ENCODE data around the gene HDDC2. TPM values are rescaled to one million over a fixed set of nuclear protein-coding genes. Genes with fewer than 3 reads are reported as not detected.

HDDC2 gene
- total and polyA plus RNA-seq, 12 donors, result 94.2 to 166 (median 125) TPM

- WGBS, 4 donors, result 87 to 97% (median 96%) methylated on average over 5 to 7 of the region's 7 CpGs
- H3K4me3 ChIP-seq, result no peak overlapping the region
- TF ChIP-seq POLR2A (IDR thresholded peaks at IDR 0.05) (no peak), CTCF (IDR thresholded peaks at IDR 0.05) (no peak)
- intact Hi-C loops (cut with DNase I), result no loop called here
- H3K27ac ChIP-seq, result no peak overlapping the region
- H3K36me3 ChIP-seq (replicated peaks in 1 of 2), result peaks cover 0 to 9% of the 10 kb centered on the region in 2 donors
- no peak for DNase-seq
- peaks cover 0 to 6% of the 10 kb centered on the region in 2 donors for H3K4me1 ChIP-seq (replicated peaks in 1 of 2)
- H3K27me3 ChIP-seq, result no peaks in the 10 kb centered on the region
- no peaks in the 10 kb centered on the region for H3K9me3 ChIP-seq (replicated peaks in 1 of 3)
Observed at GRCh38 chr6:125279961-125280360, 21.8 kb downstream of the HDDC2 start.

GRCh38 chr6:125277838-125278237 lies 23.9 kb downstream of the HDDC2 start:
- no peak for DNase-seq
- WGBS, 4 donors, result 71 to 78% (median 76%) methylated on average over 1 of the region's 1 CpG
- TF ChIP-seq POLR2A (IDR thresholded peaks at IDR 0.05) (no peak), CTCF (IDR thresholded peaks at IDR 0.05) (no peak)
- H3K4me1 ChIP-seq (replicated peaks in 1 of 2), result peaks cover 0 to 6% of the 10 kb centered on the region in 2 donors
- no peak overlapping the region for H3K4me3 ChIP-seq
- intact Hi-C loops (cut with DNase I), result no loop called here
- H3K36me3 ChIP-seq (replicated peaks in 1 of 2), result peaks cover 0 to 17% of the 10 kb centered on the region in 2 donors
- no peaks in the 10 kb centered on the region for H3K27me3 ChIP-seq
- H3K27ac ChIP-seq, result no peak overlapping the region
- H3K9me3 ChIP-seq (replicated peaks in 1 of 3), result no peaks in the 10 kb centered on the region

- peaks cover 0 to 22% of the 10 kb centered on the region in 2 donors for H3K36me3 ChIP-seq (replicated peaks in 1 of 2)
- TF ChIP-seq CTCF (IDR thresholded peaks at IDR 0.05) (no peak), POLR2A (IDR thresholded peaks at IDR 0.05) (no peak)
Observed at GRCh38 chr6:125275779-125276178, 26.0 kb downstream of the HDDC2 start.

GRCh38 chr6:125274935-125275334 lies 26.8 kb downstream of the HDDC2 start:
- intact Hi-C loops (cut with DNase I), result no loop called here
- peaks cover 0 to 6% of the 10 kb centered on the region in 2 donors for H3K4me1 ChIP-seq (replicated peaks in 1 of 2)
- WGBS, 4 donors, result 67 to 71% (median 70%) methylated on average over 3 of the region's 3 CpGs
- H3K4me3 ChIP-seq, result no peak overlapping the region
- peaks cover 0 to 22% of the 10 kb centered on the region in 2 donors for H3K36me3 ChIP-seq (replicated peaks in 1 of 2)
- H3K27me3 ChIP-seq, result no peaks in the 10 kb centered on the region
- no peak for DNase-seq
- TF ChIP-seq POLR2A (IDR thresholded peaks at IDR 0.05), result no peak
- no peak for TF ChIP-seq CTCF (IDR thresholded peaks at IDR 0.05)
- no peaks in the 10 kb centered on the region for H3K9me3 ChIP-seq (replicated peaks in 1 of 3)
- peak overlapping the region in 2 of 5 donors; percentile 24 to 64 for H3K27ac ChIP-seq

More at GRCh38 chr6:125275779-125276178, 26.0 kb downstream of the HDDC2 start:
- 90 to 98% (median 97%) methylated on average over 3 of the region's 3 CpGs for WGBS, 4 donors
- Histone ChIP-seq H3K27ac (no peak overlapping the region), H3K9me3 (replicated peaks in 1 of 3) (no peaks in the 10 kb centered on the region), H3K4me1 (replicated peaks in 1 of 2) (peaks cover 0 to 6% of the 10 kb centered on the region in 2 donors), H3K4me3 (no peak overlapping the region), H3K27me3 (no peaks in the 10 kb centered on the region)
- DNase-seq, result no peak
- intact Hi-C loops (cut with DNase I), result no loop called here

All from adrenal gland (tissue), 12 donors.